GM06990 (cell line): ENCODE data around the gene FOXA3.

Experiments
- DNase-seq: peaks from one replicate; pipeline ENCODE4 v3.0.0-alpha.2; 2011; ENCODE audit not compliant: insufficient read length; ENCODE audit errors: extremely low read depth
- H3K27me3 ChIP-seq: replicated peaks from 2 replicates; pipeline ENCODE4 v1.6.0; 2011; ENCODE audit warnings: low read length; ENCODE audit not compliant: control insufficient read depth, insufficient read depth
- H3K36me3 ChIP-seq: 2 replicates; pipeline ENCODE4 v1.5.1; 2011; ENCODE audit warnings: low read length; ENCODE audit not compliant: control insufficient read depth, insufficient read depth
- H3K4me3 ChIP-seq: replicated peaks from 2 replicates; pipeline ENCODE4 v1.5.1; 2011; ENCODE audit warnings: low read depth, mild to moderate bottlenecking, control low read depth, low read length
- TF ChIP-seq, protein P1 (sequence below): IDR thresholded peaks from 2 replicates; pipeline ENCODE4 v1.5.1; 2011; ENCODE audit warnings: low read length, control low read depth, mild to moderate bottlenecking, inconsistent platforms; ENCODE audit not compliant: insufficient read depth, poor library complexity, severe bottlenecking

The FOXA3 gene

GRCh38 chr19:45863840-45864628 is at the start of gene FOXA3:
Gene FOXA3, plus strand, starts transcription at chr19:45864326. Its CDS starts 131 bp downstream, at chr19:45864457.
- Histone ChIP-seq H3K27me3 (peaks cover 3% of the 10 kb centered on the region), H3K4me3 (peak within 1 kb of the TSS; percentile 61), H3K36me3 (peaks cover 3% of the 10 kb centered on the region)
- TF ChIP-seq, protein P1, sequence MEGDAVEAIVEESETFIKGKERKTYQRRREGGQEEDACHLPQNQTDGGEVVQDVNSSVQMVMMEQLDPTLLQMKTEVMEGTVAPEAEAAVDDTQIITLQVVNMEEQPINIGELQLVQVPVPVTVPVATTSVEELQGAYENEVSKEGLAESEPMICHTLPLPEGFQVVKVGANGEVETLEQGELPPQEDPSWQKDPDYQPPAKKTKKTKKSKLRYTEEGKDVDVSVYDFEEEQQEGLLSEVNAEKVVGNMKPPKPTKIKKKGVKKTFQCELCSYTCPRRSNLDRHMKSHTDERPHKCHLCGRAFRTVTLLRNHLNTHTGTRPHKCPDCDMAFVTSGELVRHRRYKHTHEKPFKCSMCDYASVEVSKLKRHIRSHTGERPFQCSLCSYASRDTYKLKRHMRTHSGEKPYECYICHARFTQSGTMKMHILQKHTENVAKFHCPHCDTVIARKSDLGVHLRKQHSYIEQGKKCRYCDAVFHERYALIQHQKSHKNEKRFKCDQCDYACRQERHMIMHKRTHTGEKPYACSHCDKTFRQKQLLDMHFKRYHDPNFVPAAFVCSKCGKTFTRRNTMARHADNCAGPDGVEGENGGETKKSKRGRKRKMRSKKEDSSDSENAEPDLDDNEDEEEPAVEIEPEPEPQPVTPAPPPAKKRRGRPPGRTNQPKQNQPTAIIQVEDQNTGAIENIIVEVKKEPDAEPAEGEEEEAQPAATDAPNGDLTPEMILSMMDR = peak; percentile 52
- DNase-seq = peak; percentile 73

- TF ChIP-seq, protein P1 = no peak
- Histone ChIP-seq H3K27me3 (no peaks in the 10 kb centered on the region), H3K4me3 (no peak within 1 kb of the TSS), H3K36me3 (peaks cover 10% of the 10 kb centered on the region)
- DNase-seq = no peak
These were observed 49.2 kb upstream of the FOXA3 start, which contains the start of gene RSPH6A for GRCh38 chr19:45814851-45815480. Gene RSPH6A, minus strand, starts transcription at chr19:45815308. Its CDS starts 132 bp downstream, at chr19:45815176.

GRCh38 chr19:45815481-45816216 is 48.5 kb upstream of the FOXA3 start:
- Histone ChIP-seq H3K27me3 (no peaks in the 10 kb centered on the region), H3K4me3 (no peak overlapping the region), H3K36me3 (peaks cover 14% of the 10 kb centered on the region)
- TF ChIP-seq, protein P1 = no peak
- no peak for DNase-seq

DNA sequence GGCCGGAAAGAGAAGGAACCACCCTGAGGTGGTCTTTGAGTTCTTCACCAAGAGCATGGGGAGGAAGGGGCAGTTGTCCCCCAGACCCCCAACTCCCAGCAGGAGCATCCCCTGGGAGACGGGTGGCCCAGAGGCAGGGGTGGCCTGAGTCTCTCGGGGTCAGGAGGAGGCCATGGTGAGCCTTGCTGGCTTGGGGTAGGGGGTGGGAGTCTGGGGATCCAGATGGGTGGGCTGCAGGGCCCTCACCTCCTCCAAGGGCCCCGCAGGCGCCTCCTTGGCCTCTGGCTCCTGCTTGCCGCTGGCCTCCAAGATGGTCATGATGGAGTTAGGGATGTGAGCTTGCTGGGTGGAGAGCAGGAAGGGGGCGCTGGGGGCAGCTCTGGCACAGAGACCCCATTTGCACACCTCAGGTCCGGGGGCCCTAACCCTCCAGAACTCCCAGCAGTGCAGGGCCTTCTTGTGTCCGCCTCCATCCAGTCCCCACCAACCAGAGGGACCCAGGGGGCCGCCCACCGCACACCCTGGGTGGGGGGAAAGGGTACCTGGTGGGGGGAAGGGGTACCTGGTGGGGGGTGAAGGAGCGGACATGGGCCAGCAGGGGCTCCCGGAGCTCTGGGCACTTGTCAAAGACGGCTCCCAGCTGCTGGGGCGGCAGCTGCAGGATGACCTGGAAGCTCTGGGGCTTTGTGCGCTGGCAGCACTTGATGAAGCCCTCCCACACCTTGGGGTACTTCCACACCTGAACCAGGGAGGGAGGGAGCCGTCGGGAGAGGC is 47.7 kb upstream of the FOXA3 start:
- Histone ChIP-seq H3K36me3 (peaks cover 20% of the 10 kb centered on the region), H3K27me3 (no peaks in the 10 kb centered on the region), H3K4me3 (no peak overlapping the region)
- no peak for DNase-seq
- TF ChIP-seq, protein P1 = peak; percentile 4

DNA sequence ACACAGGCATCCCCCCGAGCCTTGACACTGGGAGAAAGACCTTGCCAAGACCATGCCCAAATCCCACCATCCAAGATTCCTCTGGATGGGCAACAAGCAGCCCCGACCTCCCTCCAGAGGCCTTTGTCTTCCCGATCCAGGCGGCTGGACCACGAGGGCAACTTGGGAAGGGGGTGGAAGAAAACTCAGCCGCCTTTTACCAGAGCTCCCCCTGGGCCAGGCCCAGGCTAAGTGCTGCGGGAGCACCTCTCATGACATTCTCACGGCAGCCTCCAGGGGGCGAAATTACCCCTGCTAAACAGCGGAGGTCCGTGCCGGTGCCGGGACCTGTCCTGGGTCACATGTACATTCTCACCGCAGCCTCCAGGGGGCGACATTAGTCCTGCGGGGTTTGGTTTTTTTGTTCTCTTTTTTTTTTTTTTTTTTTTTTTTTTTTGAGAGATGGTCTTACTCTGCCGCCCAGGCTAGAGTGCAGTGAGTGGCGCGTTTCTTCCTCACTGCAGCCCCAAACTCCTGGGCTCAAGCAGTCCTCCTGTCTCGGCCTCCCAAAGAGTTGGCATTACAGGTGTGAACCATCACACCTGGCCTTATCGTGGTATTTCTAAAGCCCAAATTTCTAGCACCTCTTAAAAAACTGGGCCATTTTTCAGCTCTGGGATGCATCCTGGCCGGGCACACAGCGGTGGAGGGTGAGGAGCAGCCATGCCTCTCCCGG is 47.0 kb upstream of the FOXA3 start:
- peaks cover 23% of the 10 kb centered on the region for H3K36me3 ChIP-seq
- DNase-seq = peak; percentile 80
- TF ChIP-seq, protein P1 = peak; percentile 99

More for the DNA sequence above, 47.0 kb upstream of the FOXA3 start:
- H3K27me3 ChIP-seq = no peaks in the 10 kb centered on the region
- H3K4me3 ChIP-seq = no peak overlapping the region
